H1 (cell line): ENCODE measurements around the gene ATG7. TPM values are rescaled to one million over a fixed set of nuclear protein-coding genes. Genes with fewer than 3 reads are reported as not detected.
A peak's percentile ranks its signal among the peaks of the same experiment; 100 is the strongest.

Source experiments
- CTCF ChIA-PET: fragments of 300-600 bp; sonication (Branson Sonifier 250); formaldehyde crosslinking; loops from one replicate; lab custom pipeline; 2021; ENCODE audit not compliant: partially characterized antibody; lab: Charles Lee
- POLR2A ChIA-PET: fragments of 300-600 bp; sonication (Branson Sonifier 250); formaldehyde crosslinking; loops from one replicate; lab custom pipeline; 2021; ENCODE audit warnings: inconsistent platforms; ENCODE audit not compliant: partially characterized antibody; lab: Charles Lee
- DNase-seq, 2 experiments: peaks; one replicate each; pipeline versions ENCODE4 v3.0.0 to v3.0.0-alpha.2; 2010 to 2022; ENCODE audit warnings: low spot score in 2 of 2, low read depth in 1 of 2, mixed read lengths in 1 of 2
- FAIRE-seq: peaks from 2 replicates; lab custom pipeline; 2011; peaks lifted over from hg19 to GRCh38; lab: Jason Lieb, UNC
- H2AFZ ChIP-seq: 2 replicates; pipeline ENCODE4 v1.8.1; 2012; ENCODE audit warnings: low read length, inconsistent platforms
- H2AK5ac ChIP-seq: 2 replicates; pipeline ENCODE4 v1.6.1; 2013; ENCODE audit warnings: low read depth, low read length
- H2BK120ac ChIP-seq: replicated peaks from 2 replicates; pipeline ENCODE3; 2013; ENCODE audit warnings: low read depth, low read length, inconsistent platforms
- H2BK12ac ChIP-seq: 2 replicates; pipeline ENCODE4 v1.6.1; 2013; ENCODE audit warnings: low read depth, low read length
- H2BK15ac ChIP-seq: 2 replicates; pipeline ENCODE4 v1.6.1; 2013; ENCODE audit warnings: low read length
- H2BK20ac ChIP-seq: 2 replicates; pipeline ENCODE4 v1.6.1; 2013; ENCODE audit warnings: low read length
- H2BK5ac ChIP-seq: 2 replicates; pipeline ENCODE4 v1.6.1; 2013; ENCODE audit warnings: low read depth, low read length
- H3K14ac ChIP-seq: 2 replicates; pipeline ENCODE4 v1.6.1; 2013; ENCODE audit warnings: inconsistent platforms; ENCODE audit not compliant: insufficient read length
- H3K18ac ChIP-seq: 2 replicates; pipeline ENCODE4 v1.6.1; 2013; ENCODE audit warnings: low read length; ENCODE audit errors: extremely low read depth
- H3K23ac ChIP-seq: 2 replicates; pipeline ENCODE4 v1.6.1; 2013; ENCODE audit warnings: inconsistent platforms; ENCODE audit not compliant: insufficient read length
- H3K23me2 ChIP-seq: 2 replicates; pipeline ENCODE4 v1.6.1; 2013; ENCODE audit warnings: low read depth, low read length
- H3K27ac ChIP-seq: 2 replicates; pipeline ENCODE4 v1.6.1; 2011; ENCODE audit warnings: low read depth, low read length, inconsistent platforms
- H3K27me3 ChIP-seq, 4 experiments: replicated peaks in 1 of 4; 1 replicate in 1 of 4; 2 replicates in 3 of 4; pipeline versions ENCODE4 v1.6.1 to v1.8.1; 2011 to 2013; ENCODE audit warnings: low read length in 3 of 4, mild to moderate bottlenecking in 3 of 4, inconsistent platforms in 2 of 4, mixed read lengths in 2 of 4, moderate library complexity in 1 of 4; ENCODE audit not compliant: control insufficient read depth in 3 of 4, insufficient read depth in 3 of 4; ENCODE audit errors: extremely low read depth in 1 of 4
- H3K36me3 ChIP-seq, 4 experiments: 2 replicates each; pipeline versions ENCODE4 v1.6.1 to v1.8.1; 2011 to 2013; ENCODE audit warnings: mild to moderate bottlenecking in 4 of 4, low read length in 3 of 4, moderate library complexity in 2 of 4, control low read depth in 1 of 4, inconsistent platforms in 1 of 4; ENCODE audit not compliant: insufficient read depth in 4 of 4, control insufficient read depth in 2 of 4
- H3K4ac ChIP-seq: replicated peaks from 2 replicates; pipeline ENCODE3; 2013; ENCODE audit warnings: low read length, low read depth, mixed read lengths, inconsistent platforms; ENCODE audit not compliant: insufficient read length
- H3K4me1 ChIP-seq, 4 experiments: replicated peaks in 1 of 4; 1 replicate in 1 of 4; 2 replicates in 3 of 4; pipeline versions ENCODE4 v1.6.1 to v1.8.1; 2011 to 2013; ENCODE audit warnings: low read length in 3 of 4, inconsistent platforms in 2 of 4, mixed read lengths in 1 of 4; ENCODE audit not compliant: insufficient read depth in 4 of 4, control insufficient read depth in 3 of 4
- H3K4me2 ChIP-seq, 2 experiments: 2 replicates each; pipeline versions ENCODE4 v1.6.1 to v1.8.1; 2011 to 2013; ENCODE audit warnings: low read depth in 2 of 2, low read length in 2 of 2, control low read depth in 1 of 2, inconsistent platforms in 1 of 2, mild to moderate bottlenecking in 1 of 2; ENCODE audit not compliant: insufficient read depth in 1 of 2
- H3K4me3 ChIP-seq, 4 experiments: fragments of 200-600, 300-600 bp in 1 of 4; sonication (generic), shearing (Covaris generic), sonication (Bioruptor Twin) in 1 of 4; 2 replicates each; pipeline versions ENCODE4 v1.5.1 to v1.8.1; 2011 to 2016; ENCODE audit warnings: low read length in 4 of 4, low read depth in 3 of 4, control low read depth in 2 of 4, inconsistent platforms in 2 of 4, mild to moderate bottlenecking in 2 of 4, mixed read lengths in 1 of 4, moderate library complexity in 1 of 4; ENCODE audit not compliant: insufficient read depth in 2 of 4; ENCODE audit errors: extremely low read depth in 1 of 4
- H3K56ac ChIP-seq: replicated peaks from 2 replicates; pipeline ENCODE3; 2013; ENCODE audit warnings: low read depth, mild to moderate bottlenecking, mixed read lengths, low read length, inconsistent platforms; ENCODE audit not compliant: insufficient read length
- H3K79me1 ChIP-seq: 2 replicates; pipeline ENCODE4 v1.6.1; 2013; ENCODE audit warnings: low read depth, low read length, control low read depth
- H3K79me2 ChIP-seq, 2 experiments: 2 replicates each; pipeline versions ENCODE4 v1.6.1 to v1.8.1; 2012 to 2013; ENCODE audit warnings: low read length in 2 of 2, mild to moderate bottlenecking in 2 of 2, inconsistent platforms in 1 of 2; ENCODE audit not compliant: insufficient read depth in 2 of 2, control insufficient read depth in 1 of 2
- H3K9ac ChIP-seq, 4 experiments: replicated peaks in 1 of 4; 1 replicate in 1 of 4; 2 replicates in 3 of 4; pipeline versions ENCODE4 v1.6.1 to v1.8.1; 2011 to 2013; ENCODE audit warnings: low read depth in 3 of 4, low read length in 3 of 4, control low read depth in 2 of 4, mild to moderate bottlenecking in 2 of 4, moderate library complexity in 2 of 4, inconsistent platforms in 1 of 4; ENCODE audit errors: extremely low read depth in 1 of 4
- H3K9me3 ChIP-seq, 2 experiments: 2 replicates each; pipeline versions ENCODE4 v1.6.1 to v1.8.1; 2012 to 2013; ENCODE audit warnings: mild to moderate bottlenecking in 2 of 2, moderate library complexity in 2 of 2, control low read depth in 1 of 2, inconsistent platforms in 1 of 2, low read depth in 1 of 2, low read length in 1 of 2, mixed read lengths in 1 of 2; ENCODE audit not compliant: insufficient read depth in 2 of 2
- H4K20me1 ChIP-seq, 2 experiments: replicated peaks in 1 of 2; 2 replicates each; pipeline versions ENCODE3 to v1.8.1; 2011 to 2013; ENCODE audit warnings: inconsistent platforms in 2 of 2, low read length in 2 of 2, mild to moderate bottlenecking in 1 of 2; ENCODE audit not compliant: insufficient read depth in 2 of 2, control insufficient read depth in 1 of 2
- H4K5ac ChIP-seq: 2 replicates; pipeline ENCODE4 v1.6.1; 2013; ENCODE audit warnings: low read length, low read depth, mixed read lengths, inconsistent platforms; ENCODE audit not compliant: insufficient read length
- H4K8ac ChIP-seq: 2 replicates; pipeline ENCODE4 v1.8.0; 2013; ENCODE audit warnings: mild to moderate bottlenecking, moderate library complexity, low read length, inconsistent platforms; ENCODE audit not compliant: insufficient read depth; ENCODE audit errors: extremely low read depth
- H4K91ac ChIP-seq: replicated peaks from 2 replicates; pipeline ENCODE3; 2013; ENCODE audit warnings: low read length, mixed read lengths, inconsistent platforms; ENCODE audit not compliant: insufficient read length
- ASH2L ChIP-seq: fragments of 200-600, 300-600 bp; sonication (generic); IDR thresholded peaks from one replicate; pipeline ENCODE4 v1.7.1; 2017; ENCODE audit warnings: low read length
- CTCF ChIP-seq, 3 experiments: IDR thresholded peaks; 1 replicate in 2 of 3; 2 replicates in 1 of 3; pipeline versions ENCODE4 v1.5.1 to v1.6.1; 2011; ENCODE audit warnings: low read length in 3 of 3, mild to moderate bottlenecking in 3 of 3, inconsistent platforms in 2 of 3, low read depth in 1 of 3, moderate library complexity in 1 of 3; ENCODE audit not compliant: insufficient read depth in 1 of 3; ENCODE audit errors: control extremely low read depth in 1 of 3
- RAD21 ChIP-seq, 2 experiments: IDR thresholded peaks in 1 of 2; conservative IDR thresholded peaks in 1 of 2; 2 replicates each; pipeline ENCODE4 v1.6.1; 2011; ENCODE audit warnings: low read depth in 2 of 2, low read length in 2 of 2, improper control_type of control experiment in 1 of 2, inconsistent platforms in 1 of 2, mild to moderate bottlenecking in 1 of 2, moderate library complexity in 1 of 2
- SIN3A ChIP-seq, 2 experiments: IDR thresholded peaks in 1 of 2; conservative IDR thresholded peaks in 1 of 2; 2 replicates each; pipeline ENCODE4 v1.6.1; 2011 to 2012; ENCODE audit warnings: low read length in 2 of 2, improper control_type of control experiment in 1 of 2, low read depth in 1 of 2, mild to moderate bottlenecking in 1 of 2
- WGBS, 2 experiments: shearing (Covaris generic) in 1 of 2; methylation state at CpG; one replicate each; pipeline versions ENCODE4 v1.1.6 to v1.1.7; 2013 to 2015; ENCODE audit warnings: low lambda C conversion rate in 2 of 2, mixed read lengths in 2 of 2, inconsistent platforms in 1 of 2, low coverage in 1 of 2, missing lambda C conversion rate in 1 of 2; ENCODE audit not compliant: insufficient replicate concordance in 2 of 2, insufficient coverage in 1 of 2, insufficient read length in 1 of 2; ENCODE audit errors: extremely low coverage in 1 of 2, missing lambda C conversion rate in 1 of 2; 5-methylcytosine and 5-hydroxymethylcytosine counted together
- polyA plus RNA-seq, 7 experiments: library from polyadenylated mRNA; depleted of rRNA in 3 of 7; stranded (reverse) in 5 of 7; unstranded in 2 of 7; fragments of >200 nt in 5 of 7; fragments of 200-250 nt in 2 of 7; gene quantifications; 1 replicate in 5 of 7; 2 replicates in 1 of 7; 4 replicates in 1 of 7; pipeline versions ENCODE4 v1.2.1 to v1.2.3, GENCODE V29; 2011 to 2013; ENCODE audit warnings: missing spikeins in 2 of 7, mixed read lengths in 2 of 7
- total RNA-seq: library from RNA; stranded (reverse); fragmentation: NEBNext Ultra II Directional; extraction: Animal tissue kit (Norgen Biotek cat#: 25700); gene quantifications from 2 replicates; pipeline ENCODE4 v1.2.1, GENCODE V29; 2021

Gene ATG7
- total and polyA plus RNA-seq, 2 of the 8 experiments (the other 6 are each of a cell fraction or from before 2014, with no cell fraction given): 15.0 to 19.1 TPM

DNA sequence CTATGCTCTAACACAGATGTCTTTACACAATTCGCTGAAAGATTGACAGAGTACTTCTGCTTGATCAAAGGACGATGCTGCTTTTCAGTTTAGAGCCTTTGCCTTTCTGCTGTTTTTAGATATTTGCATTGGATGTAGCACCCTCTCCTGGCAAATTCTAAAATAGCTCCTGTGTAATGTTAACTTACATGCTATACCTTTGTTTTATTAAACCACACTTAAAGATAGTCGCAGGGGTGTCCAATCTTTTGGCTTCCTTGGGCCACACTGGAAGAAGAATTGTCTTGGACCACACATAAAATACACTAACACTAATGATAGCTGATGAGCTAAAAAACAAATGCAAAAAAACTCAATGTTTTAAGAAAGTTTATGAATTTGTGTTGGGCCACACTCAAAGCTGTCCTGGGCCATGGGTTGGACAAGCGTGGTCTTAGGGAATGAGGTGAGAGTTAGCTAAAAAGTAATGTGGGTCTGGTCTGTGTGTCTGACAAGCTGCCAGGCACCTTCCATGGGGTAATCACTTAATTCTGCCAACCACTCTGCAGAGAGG lies 62.9 kb downstream of the ATG7 start:
- peak; percentile 75 to 77 for TF ChIP-seq RAD21 (IDR thresholded peaks at IDR 0.05 in 1 of 2, conservative IDR thresholded peaks at IDR 0.05 in 1 of 2; ENCODE audit: low read depth in 2 of 2, low read length in 2 of 2)
- TF ChIP-seq ASH2L: no peak
- no peak for TF ChIP-seq SIN3A (conservative IDR thresholded peaks at IDR 0.05 in 1 of 2, IDR thresholded peaks at IDR 0.05 in 1 of 2; ENCODE audit: low read depth in 1 of 2, low read length in 2 of 2)
- TF ChIP-seq CTCF (IDR thresholded peaks at IDR 0.05; ENCODE audit: control extremely low read depth in 1 of 3, insufficient read depth in 1 of 3, low read depth in 1 of 3, low read length in 3 of 3): peak in 2 of 3 experiments; percentile 49 to 56; a peak in 2 of 4 replicates
- no peak overlapping the region for H3K9ac ChIP-seq
- H3K23ac ChIP-seq: no peak overlapping the region
- H3K4me3 ChIP-seq: no peak overlapping the region
- H2BK12ac ChIP-seq: no peak overlapping the region
- H3K4me1 ChIP-seq: no peaks in the 10 kb centered on the region
- no peak overlapping the region for H3K14ac ChIP-seq
- no peak overlapping the region for H4K8ac ChIP-seq
- H3K23me2 ChIP-seq: no peaks in the 10 kb centered on the region
- no peak overlapping the region for H2BK20ac ChIP-seq
- no peak overlapping the region for H3K4me2 ChIP-seq
- no peak overlapping the region for H2AK5ac ChIP-seq
- H4K20me1 ChIP-seq: no peaks in the 10 kb centered on the region
- H2BK15ac ChIP-seq: no peak overlapping the region
- no peaks in the 10 kb centered on the region for H3K36me3 ChIP-seq
- H3K18ac ChIP-seq: no peak overlapping the region
- no peak overlapping the region for H3K56ac ChIP-seq
- H4K5ac ChIP-seq: no peak overlapping the region
- no peaks in the 10 kb centered on the region for H3K79me2 ChIP-seq
- H3K27me3 ChIP-seq: no peaks in the 10 kb centered on the region
- no peak overlapping the region for H2AFZ ChIP-seq
- FAIRE-seq (peak; percentile 36), DNase-seq (no peak)
- H3K27ac ChIP-seq: no peak overlapping the region
- 86% methylated on average over 4 of the region's 4 CpGs; no CpG with 5 or more reads in 1 of the 2 experiments for WGBS, 2 experiments
- H2BK120ac ChIP-seq: no peak overlapping the region
- H3K79me1 ChIP-seq: no peaks in the 10 kb centered on the region
- ChIA-PET POLR2A (no interaction called here), CTCF (interaction anchor here (0.7 to 5.2 kb wide), 40 partner anchors 10 to 1344 kb away, joined by 3 to 35 read pairs (median 4); partner anchors contain the start of gene HRH1)
- no peak overlapping the region for H3K4ac ChIP-seq
- H3K9me3 ChIP-seq: no peaks in the 10 kb centered on the region
- H4K91ac ChIP-seq: no peak overlapping the region
- no peak overlapping the region for H2BK5ac ChIP-seq
